ENCODE measurements around the gene SEC16B.

The SEC16B gene

GRCh38 chr1:178010674-178011464 is 41.0 kb upstream of the SEC16B start:
- no peak for TF ChIP-seq CTCF (IDR thresholded peaks at IDR 0.05; ENCODE audit: borderline replicate concordance, insufficient read depth, low read depth, low read length)
- H3K4me3 ChIP-seq (ENCODE audit: low read depth, low read length): no peak overlapping the region

GRCh38 chr1:178006043-178006442 is 36.2 kb upstream of the SEC16B start:
- no peak overlapping the region for H3K4me3 ChIP-seq (ENCODE audit: low read depth, low read length)
- TF ChIP-seq CTCF (IDR thresholded peaks at IDR 0.05; ENCODE audit: borderline replicate concordance, insufficient read depth, low read depth, low read length): no peak

- H3K4me3 ChIP-seq (ENCODE audit: low read depth, low read length): no peak overlapping the region
- no peak for TF ChIP-seq CTCF (IDR thresholded peaks at IDR 0.05; ENCODE audit: borderline replicate concordance, insufficient read depth, low read depth, low read length)
Observed at GRCh38 chr1:178005450-178005849, 35.6 kb upstream of the SEC16B start.

- no peak for TF ChIP-seq CTCF (IDR thresholded peaks at IDR 0.05; ENCODE audit: borderline replicate concordance, insufficient read depth, low read depth, low read length)
- no peak overlapping the region for H3K4me3 ChIP-seq (ENCODE audit: low read depth, low read length)
Observed at GRCh38 chr1:178004926-178005391, 35.1 kb upstream of the SEC16B start.

GRCh38 chr1:177998696-177999631 is 29.1 kb upstream of the SEC16B start:
- H3K4me3 ChIP-seq (ENCODE audit: low read depth, low read length): no peak overlapping the region
- TF ChIP-seq CTCF (IDR thresholded peaks at IDR 0.05; ENCODE audit: borderline replicate concordance, insufficient read depth, low read depth, low read length): no peak

- no peak for TF ChIP-seq CTCF (IDR thresholded peaks at IDR 0.05; ENCODE audit: borderline replicate concordance, insufficient read depth, low read depth, low read length)
- no peak overlapping the region for H3K4me3 ChIP-seq (ENCODE audit: low read depth, low read length)
Observed at GRCh38 chr1:177996957-177997356, 27.1 kb upstream of the SEC16B start.

Measured in GM12875 (cell line).